Measurements from ENCODE around the gene SEZ6L2. TPM values are rescaled to one million over a fixed set of nuclear protein-coding genes. Genes with fewer than 3 reads are reported as not detected.
"Not testable (repeated sequence)": the region's sequence is repeated elsewhere in the genome, so short reads cannot be mapped to it uniquely, and the experiment has no call there.

The SEZ6L2 gene
- total and polyA plus RNA-seq, 2 experiments from 2014 or later: 18.0 to 71.9 TPM

GRCh38 chr16:29891525-29892457 lies 7.6 kb downstream of the SEZ6L2 start (continued):
- TF ChIP-seq REST (IDR thresholded peaks at IDR 0.05; ENCODE audit: unreplicated experiment) (no peak), ETS1 (IDR thresholded peaks at IDR 0.05) (no peak), ZNF331 (CRISPR knock-in tag; IDR thresholded peaks at IDR 0.05; ENCODE audit: low read depth) (no peak), POLR2AphosphoS5 (IDR thresholded peaks at IDR 0.05; ENCODE audit: low read depth) (no peak), CTCF (conservative IDR thresholded peaks at IDR 0.05; ENCODE audit: low read depth in 2 of 2) (no peak), ZNF114 (CRISPR knock-in tag; IDR thresholded peaks at IDR 0.05) (no peak), JUNB (IDR thresholded peaks at IDR 0.05; ENCODE audit: unreplicated experiment) (no peak)

- H3K27me3 Mint-ChIP-seq (ENCODE audit: insufficient read depth, low read depth, poor library complexity); H3K9me3 Mint-ChIP-seq; H3K9me2 ChIP-seq (ENCODE audit: insufficient read depth); H3K4me3 Mint-ChIP-seq; H2AFZ ChIP-seq; H3K36me3 ChIP-seq (ENCODE audit: insufficient read depth); H3K27ac Mint-ChIP-seq; H3F3A ChIP-seq (replicated peaks; ENCODE audit: low read depth); H3K4me2 ChIP-seq; H3K27ac ChIP-seq (ENCODE audit: low read depth); H3K4me1 ChIP-seq (ENCODE audit: insufficient read depth); H3K4me3 ChIP-seq; H4K20me1 ChIP-seq (replicated peaks; ENCODE audit: insufficient read depth); H3K4me1 Mint-ChIP-seq; DNase-seq (ENCODE audit: low spot score); H3K27me3 ChIP-seq (ENCODE audit: insufficient read depth); ATAC-seq; H3K79me2 ChIP-seq (replicated peaks; ENCODE audit: insufficient read depth): not testable (repeated sequence)
- peaks cover 11% of the 10 kb centered on the region for H3K36me3 Mint-ChIP-seq (ENCODE audit: low read depth)
Observed at GRCh38 chr16:29889372-29889771, 10.0 kb downstream of the SEZ6L2 start.

Measured in GM23338 (cell line).